Breast epithelium (tissue), 4 donors: ENCODE measurements around the gene UNC5B. TPM values are rescaled to one million over a fixed set of nuclear protein-coding genes. Genes with fewer than 3 reads are reported as not detected.

Experiments
- DNase-seq, 2 donors: peaks; one replicate each; pipeline ENCODE4 v3.0.0-alpha.2; 2019; ENCODE audit warnings: low spot score in 2 of 2
- H3K27ac ChIP-seq, 2 donors: fragments of 200-600 bp; sonication (generic) in 1 of 2; one replicate each; pipeline ENCODE4 v1.5.1; 2016 to 2019; ENCODE audit warnings: mild to moderate bottlenecking in 1 of 2
- H3K27me3 ChIP-seq, 2 donors: fragments of 200-600 bp; sonication (generic) in 1 of 2; one replicate each; pipeline versions ENCODE4 v1.5.1 to v1.6.0; 2017 to 2019; ENCODE audit warnings: control low read depth in 1 of 2, mild to moderate bottlenecking in 1 of 2
- H3K36me3 ChIP-seq: fragments of 200-600 bp; one replicate; pipeline ENCODE4 v1.5.1; 2019
- H3K4me1 ChIP-seq, 2 donors: fragments of 200-600 bp; sonication (generic); one replicate each; pipeline ENCODE4 v1.5.1; 2016 to 2019; ENCODE audit warnings: control low read depth in 1 of 2
- H3K4me3 ChIP-seq, 3 donors: fragments of 200-600 bp; sonication (generic); 1 replicate in 2 of 3; 2 replicates in 1 of 3; pipeline ENCODE4 v1.5.1; 2016 to 2019; ENCODE audit warnings: mild to moderate bottlenecking in 3 of 3, moderate library complexity in 2 of 3
- H3K9me3 ChIP-seq, 2 donors: fragments of 200-600 bp; sonication (generic) in 1 of 2; one replicate each; pipeline ENCODE4 v1.5.1; 2016 to 2019; ENCODE audit warnings: control low read depth in 1 of 2
- CTCF ChIP-seq, 3 donors: fragments of 450-650 bp; IDR thresholded peaks; one replicate each; pipeline ENCODE4 v1.5.1; 2016 to 2017; ENCODE audit warnings: antibody characterized with exemption in 3 of 3, mild to moderate bottlenecking in 3 of 3, moderate library complexity in 3 of 3
- POLR2A ChIP-seq: fragments of 450-650 bp; IDR thresholded peaks from one replicate; pipeline ENCODE4 v1.6.1; 2016; ENCODE audit warnings: antibody characterized with exemption, mild to moderate bottlenecking, moderate library complexity
- POLR2AphosphoS5 ChIP-seq, 3 donors: sonication (generic); formaldehyde crosslinking; IDR thresholded peaks; one replicate each; pipeline ENCODE4 v1.6.1; 2017; ENCODE audit warnings: antibody characterized with exemption in 3 of 3
- intact Hi-C: fragments of 100-400 bp; cut with DNase I; formaldehyde crosslinking; loops from one replicate; pipeline ENCODE4 v1.15.1; 2023; ENCODE audit warnings: low total_unique reads
- total RNA-seq, 3 donors: library from RNA; depleted of rRNA; stranded (reverse); fragments of >200 nt; gene quantifications; one replicate each; pipeline ENCODE4 v1.1.0, GENCODE V29; 2016

UNC5B gene
- total RNA-seq, 3 donors from 2014 or later, result 0.80 to 4.9 (median 3.5) TPM

GRCh38 chr10:71281646-71282322 lies 69.4 kb downstream of the UNC5B start:
- Histone ChIP-seq H3K9me3 (no peaks in the 10 kb centered on the region), H3K36me3 (no peaks in the 10 kb centered on the region), H3K4me1 (no peaks in the 10 kb centered on the region), H3K27ac (no peak overlapping the region), H3K27me3 (no peaks in the 10 kb centered on the region), H3K4me3 (no peak overlapping the region)
- intact Hi-C loops, result no loop called here
- DNase-seq, result no peak
- TF ChIP-seq CTCF (IDR thresholded peaks at IDR 0.05) (no peak), POLR2A (no peak), POLR2AphosphoS5 (IDR thresholded peaks at IDR 0.05) (no peak)

GRCh38 chr10:71282323-71282680 lies 69.9 kb downstream of the UNC5B start:
- no peak overlapping the region for H3K4me3 ChIP-seq
- no peaks in the 10 kb centered on the region for H3K4me1 ChIP-seq
- no peaks in the 10 kb centered on the region for H3K27me3 ChIP-seq
- H3K27ac ChIP-seq, result no peak overlapping the region
- intact Hi-C loops, result no loop called here
- DNase-seq, result no peak
- no peaks in the 10 kb centered on the region for H3K9me3 ChIP-seq
- H3K36me3 ChIP-seq, result no peaks in the 10 kb centered on the region
- TF ChIP-seq POLR2A (no peak), CTCF (IDR thresholded peaks at IDR 0.05) (no peak), POLR2AphosphoS5 (IDR thresholded peaks at IDR 0.05) (no peak)

GRCh38 chr10:71283410-71283809 lies 71.0 kb downstream of the UNC5B start:
- no peak overlapping the region for H3K4me3 ChIP-seq
- no peak overlapping the region for H3K27ac ChIP-seq
- DNase-seq, result no peak
- H3K4me1 ChIP-seq, result no peaks in the 10 kb centered on the region
- no peaks in the 10 kb centered on the region for H3K36me3 ChIP-seq
- no peaks in the 10 kb centered on the region for H3K9me3 ChIP-seq
- intact Hi-C loops, result no loop called here
- TF ChIP-seq POLR2A (no peak), CTCF (IDR thresholded peaks at IDR 0.05) (no peak), POLR2AphosphoS5 (IDR thresholded peaks at IDR 0.05) (no peak)
- no peaks in the 10 kb centered on the region for H3K27me3 ChIP-seq

GRCh38 chr10:71283876-71284275 lies 71.5 kb downstream of the UNC5B start:
- no peak overlapping the region for H3K4me3 ChIP-seq
- no peak for DNase-seq
- H3K4me1 ChIP-seq, result no peaks in the 10 kb centered on the region
- intact Hi-C loops, result no loop called here
- H3K27ac ChIP-seq, result no peak overlapping the region
- no peaks in the 10 kb centered on the region for H3K27me3 ChIP-seq
- H3K9me3 ChIP-seq, result no peaks in the 10 kb centered on the region
- no peak for TF ChIP-seq POLR2AphosphoS5 (IDR thresholded peaks at IDR 0.05)
- no peak for TF ChIP-seq CTCF (IDR thresholded peaks at IDR 0.05)
- no peak for TF ChIP-seq POLR2A
- no peaks in the 10 kb centered on the region for H3K36me3 ChIP-seq

GRCh38 chr10:71284544-71285179 lies 72.3 kb downstream of the UNC5B start:
- intact Hi-C loops, result no loop called here
- no peaks in the 10 kb centered on the region for H3K9me3 ChIP-seq
- TF ChIP-seq POLR2AphosphoS5 (IDR thresholded peaks at IDR 0.05), result no peak
- no peak for TF ChIP-seq CTCF (IDR thresholded peaks at IDR 0.05)
- no peak for TF ChIP-seq POLR2A

More at GRCh38 chr10:71284544-71285179, 72.3 kb downstream of the UNC5B start:
- H3K4me1 ChIP-seq, result no peaks in the 10 kb centered on the region
- no peaks in the 10 kb centered on the region for H3K36me3 ChIP-seq
- H3K4me3 ChIP-seq, result no peak overlapping the region
- DNase-seq, result no peak
- no peak overlapping the region for H3K27ac ChIP-seq
- H3K27me3 ChIP-seq, result no peaks in the 10 kb centered on the region
